Trophoblast cell (in vitro differentiated cells and primary cell): ENCODE results near the gene TRIM23.

Source experiments
- DNase-seq, 2 donors: peaks; one replicate each; pipeline ENCODE4 v3.0.0-alpha.2; 2016
- H2AFZ ChIP-seq: 2 replicates; pipeline ENCODE4 v1.6.1; 2013; ENCODE audit warnings: low read length, moderate library complexity, mild to moderate bottlenecking; ENCODE audit not compliant: insufficient read depth, poor library complexity
- H2AK5ac ChIP-seq: 2 replicates; pipeline ENCODE4 v1.6.1; 2013; ENCODE audit warnings: mild to moderate bottlenecking, low read length
- H2BK120ac ChIP-seq: 2 replicates; pipeline ENCODE4 v1.6.1; 2013; ENCODE audit warnings: low read length, mild to moderate bottlenecking, moderate library complexity; ENCODE audit not compliant: insufficient read depth, poor library complexity
- H2BK12ac ChIP-seq: 2 replicates; pipeline ENCODE4 v1.6.1; 2013; ENCODE audit warnings: mild to moderate bottlenecking, low read length, moderate library complexity
- H2BK5ac ChIP-seq: 2 replicates; pipeline ENCODE4 v1.6.1; 2013; ENCODE audit warnings: low read length, low read depth, moderate library complexity, mild to moderate bottlenecking; ENCODE audit not compliant: poor library complexity
- H3K14ac ChIP-seq: 2 replicates; pipeline ENCODE4 v1.6.1; 2013; ENCODE audit warnings: mild to moderate bottlenecking, low read length
- H3K18ac ChIP-seq: 2 replicates; pipeline ENCODE4 v1.6.1; 2013; ENCODE audit warnings: mild to moderate bottlenecking, low read length
- H3K23ac ChIP-seq: 2 replicates; pipeline ENCODE4 v1.6.1; 2013; ENCODE audit warnings: low read length
- H3K27ac ChIP-seq: 2 replicates; pipeline ENCODE4 v1.5.1; 2013; ENCODE audit warnings: low read depth, mild to moderate bottlenecking, inconsistent platforms, low read length, moderate library complexity
- H3K27me3 ChIP-seq: 2 replicates; pipeline ENCODE4 v1.6.1; 2013; ENCODE audit warnings: inconsistent platforms, mild to moderate bottlenecking, low read length, moderate library complexity; ENCODE audit not compliant: insufficient read depth
- H3K36me3 ChIP-seq, 2 experiments: 1 replicate in 1 of 2; 2 replicates in 1 of 2; pipeline ENCODE4 v1.6.1; 2013; ENCODE audit warnings: low read length in 2 of 2, mild to moderate bottlenecking in 2 of 2, moderate library complexity in 1 of 2; ENCODE audit not compliant: insufficient read depth in 2 of 2, control insufficient read depth in 1 of 2
- H3K4ac ChIP-seq: 2 replicates; pipeline ENCODE4 v1.6.1; 2013; ENCODE audit warnings: low read depth, mild to moderate bottlenecking, low read length, moderate library complexity
- H3K4me1 ChIP-seq, 2 experiments: 1 replicate in 1 of 2; 2 replicates in 1 of 2; pipeline ENCODE4 v1.6.1; 2013; ENCODE audit warnings: low read length in 2 of 2, mild to moderate bottlenecking in 2 of 2, moderate library complexity in 1 of 2; ENCODE audit not compliant: insufficient read depth in 2 of 2, control insufficient read depth in 1 of 2
- H3K4me2 ChIP-seq: 2 replicates; pipeline ENCODE4 v1.6.1; 2013; ENCODE audit warnings: inconsistent platforms, mild to moderate bottlenecking, low read length, moderate library complexity
- H3K4me3 ChIP-seq: 2 replicates; pipeline ENCODE4 v1.5.1; 2013; ENCODE audit warnings: mild to moderate bottlenecking, low read depth, low read length, inconsistent platforms
- H3K79me1 ChIP-seq: one replicate; pipeline ENCODE4 v1.6.1; 2013; ENCODE audit warnings: low read length
- H3K79me2 ChIP-seq: 2 replicates; pipeline ENCODE4 v1.6.1; 2013; ENCODE audit warnings: low read length, mild to moderate bottlenecking; ENCODE audit not compliant: control insufficient read depth, insufficient read depth, poor library complexity
- H3K9ac ChIP-seq: 2 replicates; pipeline ENCODE4 v1.6.1; 2013; ENCODE audit warnings: mild to moderate bottlenecking, low read length
- H3K9me3 ChIP-seq: 2 replicates; pipeline ENCODE4 v1.6.1; 2013; ENCODE audit warnings: low read depth, mild to moderate bottlenecking, control low read depth, inconsistent platforms, low read length; ENCODE audit not compliant: insufficient read depth
- H4K12ac ChIP-seq: 2 replicates; pipeline ENCODE4 v1.6.1; 2013; ENCODE audit warnings: low read depth, mild to moderate bottlenecking, low read length, moderate library complexity
- H4K8ac ChIP-seq: 2 replicates; pipeline ENCODE4 v1.6.1; 2013; ENCODE audit warnings: low read depth, mild to moderate bottlenecking, low read length, moderate library complexity
- H4K91ac ChIP-seq: one replicate; pipeline ENCODE4 v1.6.1; 2013; ENCODE audit warnings: low read depth, mild to moderate bottlenecking, low read length, moderate library complexity
- WGBS: extraction: QIAGEN DNeasy Blood & Tissue Kit; methylation state at CpG from one replicate; pipeline ENCODE4 v1.1.7; 2013; ENCODE audit warnings: missing lambda C conversion rate; ENCODE audit not compliant: insufficient read length, insufficient coverage; ENCODE audit errors: extremely low coverage; 5-methylcytosine and 5-hydroxymethylcytosine counted together

Gene TRIM23

GRCh38 chr5:65556718-65557117 is 67.4 kb downstream of the TRIM23 start:
- no peak overlapping the region for H2BK12ac ChIP-seq
- no peaks in the 10 kb centered on the region for H3K4me1 ChIP-seq
- no peak overlapping the region for H3K18ac ChIP-seq
- WGBS, result no CpG with 5 or more reads among the region's 3 CpGs
- no peak overlapping the region for H4K91ac ChIP-seq
- DNase-seq, result peak; percentile 30 to 91
- H3K36me3 ChIP-seq, result peaks cover 4 to 5% of the 10 kb centered on the region in 2 experiments
- no peak overlapping the region for H2AFZ ChIP-seq
- H4K12ac ChIP-seq, result no peak overlapping the region
- no peak overlapping the region for H3K14ac ChIP-seq
- H3K79me1 ChIP-seq, result no peaks in the 10 kb centered on the region
- H3K9ac ChIP-seq, result no peak overlapping the region
- H2AK5ac ChIP-seq, result no peak overlapping the region
- no peak overlapping the region for H3K23ac ChIP-seq
- no peaks in the 10 kb centered on the region for H3K27me3 ChIP-seq
- no peak overlapping the region for H3K4ac ChIP-seq
- no peaks in the 10 kb centered on the region for H3K79me2 ChIP-seq
- no peak overlapping the region for H3K4me3 ChIP-seq
- no peak overlapping the region for H4K8ac ChIP-seq
- H2BK120ac ChIP-seq, result no peak overlapping the region
- no peak overlapping the region for H3K27ac ChIP-seq
- H3K4me2 ChIP-seq, result no peak overlapping the region
- H2BK5ac ChIP-seq, result no peak overlapping the region
- H3K9me3 ChIP-seq, result no peaks in the 10 kb centered on the region

GRCh38 chr5:65556181-65556580 is 68.0 kb downstream of the TRIM23 start:
- H3K27ac ChIP-seq, result no peak overlapping the region
- no peak overlapping the region for H2AK5ac ChIP-seq
- H3K79me2 ChIP-seq, result no peaks in the 10 kb centered on the region
- H3K14ac ChIP-seq, result no peak overlapping the region
- H3K9ac ChIP-seq, result no peak overlapping the region
- no peak overlapping the region for H3K4ac ChIP-seq
- H3K79me1 ChIP-seq, result no peaks in the 10 kb centered on the region
- no peak overlapping the region for H3K4me2 ChIP-seq
- H3K4me1 ChIP-seq, result no peaks in the 10 kb centered on the region
- no peaks in the 10 kb centered on the region for H3K27me3 ChIP-seq
- H4K91ac ChIP-seq, result no peak overlapping the region
- no peak overlapping the region for H2BK5ac ChIP-seq
- no peak overlapping the region for H4K12ac ChIP-seq
- H3K23ac ChIP-seq, result no peak overlapping the region
- H3K9me3 ChIP-seq, result no peaks in the 10 kb centered on the region
- WGBS, result no CpG with 5 or more reads among the region's 2 CpGs
- H2BK120ac ChIP-seq, result no peak overlapping the region
- no peak overlapping the region for H2BK12ac ChIP-seq
- no peak overlapping the region for H2AFZ ChIP-seq
- H3K4me3 ChIP-seq, result no peak overlapping the region
- no peak overlapping the region for H4K8ac ChIP-seq
- peaks cover 4 to 5% of the 10 kb centered on the region in 2 experiments for H3K36me3 ChIP-seq
- H3K18ac ChIP-seq, result no peak overlapping the region
- no peak for DNase-seq

GRCh38 chr5:65555287-65555686 is 68.8 kb downstream of the TRIM23 start:
- H2BK12ac ChIP-seq, result no peak overlapping the region
- H3K27me3 ChIP-seq, result no peaks in the 10 kb centered on the region
- H3K79me2 ChIP-seq, result no peaks in the 10 kb centered on the region
- H3K4me1 ChIP-seq, result no peaks in the 10 kb centered on the region
- H3K23ac ChIP-seq, result no peak overlapping the region
- no peak overlapping the region for H2BK5ac ChIP-seq
- H2AFZ ChIP-seq, result no peak overlapping the region
- H3K9me3 ChIP-seq, result no peaks in the 10 kb centered on the region
- H4K12ac ChIP-seq, result no peak overlapping the region
- H3K14ac ChIP-seq, result no peak overlapping the region
- H2AK5ac ChIP-seq, result no peak overlapping the region
- no peak overlapping the region for H3K18ac ChIP-seq
- no peak overlapping the region for H2BK120ac ChIP-seq
- H3K9ac ChIP-seq, result no peak overlapping the region
- H3K4ac ChIP-seq, result no peak overlapping the region
- no peak overlapping the region for H3K27ac ChIP-seq
- no peak overlapping the region for H4K8ac ChIP-seq
- H3K4me2 ChIP-seq, result no peak overlapping the region
- DNase-seq, result no peak
- no peak overlapping the region for H4K91ac ChIP-seq
- H3K36me3 ChIP-seq, result peaks cover 6 to 7% of the 10 kb centered on the region in 2 experiments
- no peak overlapping the region for H3K4me3 ChIP-seq
- H3K79me1 ChIP-seq, result no peaks in the 10 kb centered on the region

- H2AK5ac ChIP-seq, result no peak overlapping the region
- H2AFZ ChIP-seq, result no peak overlapping the region
- no peak overlapping the region for H4K91ac ChIP-seq
- no peaks in the 10 kb centered on the region for H3K79me1 ChIP-seq
- no peaks in the 10 kb centered on the region for H3K79me2 ChIP-seq
- H2BK5ac ChIP-seq, result no peak overlapping the region
- H3K4me1 ChIP-seq, result no peaks in the 10 kb centered on the region
- H2BK120ac ChIP-seq, result no peak overlapping the region
- no peak overlapping the region for H4K12ac ChIP-seq
- no peaks in the 10 kb centered on the region for H3K27me3 ChIP-seq
- no peak overlapping the region for H3K9ac ChIP-seq
- no CpG with 5 or more reads among the region's 5 CpGs for WGBS
- H2BK12ac ChIP-seq, result no peak overlapping the region
- H4K8ac ChIP-seq, result no peak overlapping the region
- no peak for DNase-seq
- H3K4me3 ChIP-seq, result no peak overlapping the region
- no peak overlapping the region for H3K4me2 ChIP-seq
- no peak overlapping the region for H3K4ac ChIP-seq
- H3K27ac ChIP-seq, result no peak overlapping the region
- no peaks in the 10 kb centered on the region for H3K9me3 ChIP-seq
- no peak overlapping the region for H3K23ac ChIP-seq
- H3K14ac ChIP-seq, result no peak overlapping the region
- H3K18ac ChIP-seq, result no peak overlapping the region
- H3K36me3 ChIP-seq, result peaks cover 8 to 9% of the 10 kb centered on the region in 2 experiments
Observed at GRCh38 chr5:65553941-65554340, 70.2 kb downstream of the TRIM23 start.
